OCI-LY1 (cell line): ENCODE results near the gene SLAIN1.

Source experiments
- H2AFZ ChIP-seq: fragments of 200-600 bp; sonication (generic), shearing (Covaris generic); 2 replicates; pipeline ENCODE4 v1.6.0; 2014; ENCODE audit warnings: antibody characterized with exemption, mild to moderate bottlenecking, low read length
- H3F3A ChIP-seq: fragments of 200-600 bp; sonication (generic), shearing (Covaris generic); 2 replicates; pipeline ENCODE4 v1.6.0; 2014; ENCODE audit warnings: mild to moderate bottlenecking, antibody characterized with exemption, low read length, moderate library complexity; ENCODE audit not compliant: insufficient read depth
- H3K27ac ChIP-seq: fragments of 200-600 bp; sonication (generic); 2 replicates; pipeline ENCODE4 v1.5.1; 2014; ENCODE audit warnings: low read length, mixed run types, mild to moderate bottlenecking, low read depth; ENCODE audit not compliant: poor library complexity, severe bottlenecking
- H3K27me3 ChIP-seq: fragments of 200-600 bp; sonication (generic); 2 replicates; pipeline ENCODE4 v1.6.0; 2014; ENCODE audit warnings: antibody characterized with exemption, mild to moderate bottlenecking, low read length, moderate library complexity; ENCODE audit not compliant: insufficient read depth
- H3K36me3 ChIP-seq: fragments of 200-600 bp; sonication (generic); 2 replicates; pipeline ENCODE4 v1.6.1; 2014; ENCODE audit warnings: mild to moderate bottlenecking, antibody characterized with exemption, low read length, moderate library complexity, mixed read lengths; ENCODE audit not compliant: insufficient read depth
- H3K4me1 ChIP-seq: fragments of 200-600 bp; sonication (generic); 2 replicates; pipeline ENCODE4 v1.5.1; 2014; ENCODE audit warnings: mild to moderate bottlenecking, low read length, moderate library complexity; ENCODE audit not compliant: insufficient read depth, severe bottlenecking
- H3K4me2 ChIP-seq: fragments of 200-600 bp; sonication (generic), shearing (Covaris generic); 2 replicates; pipeline ENCODE4 v1.6.1; 2014; ENCODE audit warnings: low read length
- H3K4me3 ChIP-seq: fragments of 200-600 bp; sonication (generic); 2 replicates; pipeline ENCODE4 v1.5.1; 2014; ENCODE audit warnings: low read length, low read depth, mild to moderate bottlenecking, mixed read lengths; ENCODE audit not compliant: poor library complexity, severe bottlenecking
- H3K79me2 ChIP-seq: fragments of 200-600 bp; shearing (Covaris generic); 2 replicates; pipeline ENCODE4 v1.6.1; 2016; ENCODE audit warnings: mixed run types, low read length, mixed read lengths; ENCODE audit not compliant: insufficient read depth
- H3K9ac ChIP-seq: fragments of 200-600 bp; sonication (generic), shearing (Covaris generic); 2 replicates; pipeline ENCODE4 v1.6.1; 2014; ENCODE audit warnings: mild to moderate bottlenecking, low read length, mixed read lengths
- H3K9me2 ChIP-seq: fragments of 200-600 bp; sonication (generic), shearing (Covaris generic); 2 replicates; pipeline ENCODE4 v1.6.1; 2014; ENCODE audit warnings: low read depth, mild to moderate bottlenecking, low read length, mixed read lengths
- H3K9me3 ChIP-seq: fragments of 200-600 bp; shearing (Covaris generic); 2 replicates; pipeline ENCODE4 v1.6.1; 2014; ENCODE audit warnings: low read length, mixed read lengths
- H4K20me1 ChIP-seq: fragments of 200-600 bp; sonication (generic), shearing (Covaris generic); 2 replicates; pipeline ENCODE4 v1.6.0; 2016; ENCODE audit warnings: mild to moderate bottlenecking, low read length; ENCODE audit not compliant: insufficient read depth
- EZH2 ChIP-seq: fragments of 200-600 bp; sonication (generic), shearing (Covaris generic); IDR thresholded peaks from 2 replicates; pipeline ENCODE4 v1.8.0; 2017; ENCODE audit warnings: borderline replicate concordance, mixed run types, mild to moderate bottlenecking, antibody characterized with exemption, low read length, moderate library complexity, mixed read lengths
- TF ChIP-seq, protein P1 (sequence below): fragments of 200-600 bp; sonication (generic), shearing (Covaris generic); IDR thresholded peaks from 2 replicates; pipeline ENCODE4 v1.5.1; 2017; ENCODE audit warnings: mild to moderate bottlenecking, antibody characterized with exemption, low read length, moderate library complexity, mixed read lengths

SLAIN1 gene

GRCh38 chr13:77696879-77697216 is 639 bp upstream of the SLAIN1 start:
- no peaks in the 10 kb centered on the region for H3K36me3 ChIP-seq
- peak overlapping the region; percentile 74 for H3K4me3 ChIP-seq
- no peaks in the 10 kb centered on the region for H3K9me2 ChIP-seq
- no peaks in the 10 kb centered on the region for H3K9me3 ChIP-seq
- H3K4me2 ChIP-seq: peak overlapping the region; percentile 97
- H3K27ac ChIP-seq: no peak overlapping the region
- peak overlapping the region; percentile 63 for H3K9ac ChIP-seq
- H3K27me3 ChIP-seq: no peaks in the 10 kb centered on the region
- H4K20me1 ChIP-seq: no peaks in the 10 kb centered on the region
- H2AFZ ChIP-seq: peak overlapping the region; percentile 69; the same call in 1 of the 2 replicates
- H3K79me2 ChIP-seq: peaks cover 28% of the 10 kb centered on the region
- no peaks in the 10 kb centered on the region for H3F3A ChIP-seq
- TF ChIP-seq, protein P1, sequence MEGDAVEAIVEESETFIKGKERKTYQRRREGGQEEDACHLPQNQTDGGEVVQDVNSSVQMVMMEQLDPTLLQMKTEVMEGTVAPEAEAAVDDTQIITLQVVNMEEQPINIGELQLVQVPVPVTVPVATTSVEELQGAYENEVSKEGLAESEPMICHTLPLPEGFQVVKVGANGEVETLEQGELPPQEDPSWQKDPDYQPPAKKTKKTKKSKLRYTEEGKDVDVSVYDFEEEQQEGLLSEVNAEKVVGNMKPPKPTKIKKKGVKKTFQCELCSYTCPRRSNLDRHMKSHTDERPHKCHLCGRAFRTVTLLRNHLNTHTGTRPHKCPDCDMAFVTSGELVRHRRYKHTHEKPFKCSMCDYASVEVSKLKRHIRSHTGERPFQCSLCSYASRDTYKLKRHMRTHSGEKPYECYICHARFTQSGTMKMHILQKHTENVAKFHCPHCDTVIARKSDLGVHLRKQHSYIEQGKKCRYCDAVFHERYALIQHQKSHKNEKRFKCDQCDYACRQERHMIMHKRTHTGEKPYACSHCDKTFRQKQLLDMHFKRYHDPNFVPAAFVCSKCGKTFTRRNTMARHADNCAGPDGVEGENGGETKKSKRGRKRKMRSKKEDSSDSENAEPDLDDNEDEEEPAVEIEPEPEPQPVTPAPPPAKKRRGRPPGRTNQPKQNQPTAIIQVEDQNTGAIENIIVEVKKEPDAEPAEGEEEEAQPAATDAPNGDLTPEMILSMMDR: no peak
- no peak for TF ChIP-seq EZH2
- peaks cover 41% of the 10 kb centered on the region for H3K4me1 ChIP-seq

- peaks cover 28% of the 10 kb centered on the region for H3K79me2 ChIP-seq
- H3K4me3 ChIP-seq: peak overlapping the region; percentile 74
- no peak overlapping the region for H2AFZ ChIP-seq
These were observed 943 bp downstream of the SLAIN1 start for GRCh38 chr13:77698201-77699058.

DNA sequence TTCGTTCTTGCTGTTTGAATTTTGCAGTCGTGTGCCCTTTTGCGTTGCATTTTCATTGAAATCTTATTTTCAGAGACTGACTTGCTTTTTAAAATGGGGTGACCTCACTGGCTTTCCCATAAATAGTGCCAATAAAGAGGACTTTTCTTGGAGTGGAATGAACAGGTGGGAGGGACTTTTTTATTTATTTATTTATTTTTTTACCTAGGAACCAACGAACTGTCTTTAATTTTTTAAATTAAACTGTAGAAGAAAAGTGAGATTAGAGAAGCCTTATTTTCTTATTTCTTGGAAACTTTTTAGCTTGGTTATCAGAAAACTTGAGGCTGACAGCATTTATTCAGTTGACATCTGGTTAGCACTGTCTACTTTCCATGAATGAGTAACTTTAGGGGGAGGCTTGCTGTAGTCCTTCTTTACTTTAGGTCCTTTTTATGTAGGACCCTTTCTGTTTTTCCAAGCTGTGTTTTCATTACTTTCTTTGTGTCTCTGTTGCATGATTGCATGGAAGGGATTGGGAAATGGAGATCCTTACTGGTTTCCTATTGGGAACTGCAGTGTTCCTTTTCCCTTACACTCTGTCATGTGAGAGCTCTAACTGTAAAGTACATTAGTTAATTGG is 1.7 kb downstream of the SLAIN1 start:
- no peaks in the 10 kb centered on the region for H3F3A ChIP-seq
- H3K79me2 ChIP-seq: peaks cover 28% of the 10 kb centered on the region
- no peak overlapping the region for H3K27ac ChIP-seq
- no peaks in the 10 kb centered on the region for H3K9me2 ChIP-seq
- no peaks in the 10 kb centered on the region for H3K36me3 ChIP-seq
- peak overlapping the region; percentile 88 for H3K4me2 ChIP-seq
- H3K9ac ChIP-seq: peak overlapping the region; percentile 69
- H3K4me3 ChIP-seq: peak overlapping the region; percentile 74
- H3K4me1 ChIP-seq: peaks cover 50% of the 10 kb centered on the region
- no peaks in the 10 kb centered on the region for H4K20me1 ChIP-seq
- no peaks in the 10 kb centered on the region for H3K9me3 ChIP-seq
- TF ChIP-seq, protein P1: no peak
- TF ChIP-seq EZH2: no peak
- H2AFZ ChIP-seq: no peak overlapping the region
- no peaks in the 10 kb centered on the region for H3K27me3 ChIP-seq

More at GRCh38 chr13:77698201-77699058, 943 bp downstream of the SLAIN1 start:
- peaks cover 50% of the 10 kb centered on the region for H3K4me1 ChIP-seq
- H3K27ac ChIP-seq: no peak overlapping the region
- H3F3A ChIP-seq: no peaks in the 10 kb centered on the region
- no peaks in the 10 kb centered on the region for H3K27me3 ChIP-seq
- H3K4me2 ChIP-seq: peak overlapping the region; percentile 88
- no peaks in the 10 kb centered on the region for H4K20me1 ChIP-seq
- peak overlapping the region; percentile 69 for H3K9ac ChIP-seq
- no peaks in the 10 kb centered on the region for H3K9me3 ChIP-seq
- H3K9me2 ChIP-seq: no peaks in the 10 kb centered on the region
- no peaks in the 10 kb centered on the region for H3K36me3 ChIP-seq
- TF ChIP-seq, protein P1: peak; percentile 16
- TF ChIP-seq EZH2: no peak
